NCI-H2196 treated with DMSO at 0.1 percent for 48 hours (cell line): Measurements from ENCODE around the gene ZNF366.

Source experiments
- DNase-seq: peaks from one replicate; lab custom pipeline; 2025; ENCODE audit not compliant: unreplicated experiment; lab: John Stamatoyannopoulos, UW

Gene ZNF366

GRCh38 chr5:72495410-72495809 is 11.8 kb downstream of the ZNF366 start:
- DNase-seq, result no peak

DNA sequence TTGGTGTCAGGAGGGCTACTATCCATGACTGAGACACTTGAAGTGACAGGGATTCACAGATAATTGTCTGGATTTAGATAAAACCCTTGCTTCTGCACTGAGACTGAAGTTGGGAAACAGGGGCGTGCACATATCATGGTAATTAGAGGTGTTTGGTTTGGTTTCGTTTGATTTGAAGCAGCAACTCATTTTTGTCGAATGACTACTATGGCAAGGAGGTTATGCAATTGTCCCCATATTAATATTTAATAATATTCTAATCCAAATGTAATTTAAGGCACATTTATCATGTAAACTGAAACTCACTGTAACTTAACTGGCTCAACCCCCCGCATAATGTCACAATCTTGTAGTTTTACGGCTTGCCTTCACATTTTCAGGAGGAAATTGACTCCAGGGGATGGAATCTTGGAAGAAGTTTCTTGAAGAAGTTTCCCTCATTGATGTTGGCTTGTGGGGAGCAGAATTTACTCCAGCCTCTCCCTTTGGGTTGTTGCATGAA is 12.5 kb downstream of the ZNF366 start:
- no peak for DNase-seq

DNA sequence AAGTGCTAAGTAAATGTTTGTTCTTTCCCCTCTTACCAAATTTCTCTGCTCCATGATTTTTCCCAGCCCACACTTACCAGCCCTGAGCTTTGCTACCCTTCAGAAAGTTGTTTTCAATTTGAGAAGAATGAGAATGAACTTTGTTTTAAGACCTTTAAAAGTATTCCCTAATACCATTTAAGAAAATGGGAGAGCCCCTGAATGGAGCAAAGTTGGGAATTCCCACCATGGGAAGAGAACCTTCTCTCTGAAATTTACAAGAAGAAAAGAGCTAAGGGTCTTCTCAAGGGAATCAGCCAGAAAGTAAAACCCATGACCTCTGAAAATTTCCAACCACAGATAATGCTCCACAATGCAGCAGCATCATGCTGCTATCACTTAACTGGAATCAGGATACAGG is 17.7 kb downstream of the ZNF366 start:
- no peak for DNase-seq

- no peak for DNase-seq
Observed at GRCh38 chr5:72488756-72489155, 18.5 kb downstream of the ZNF366 start.

- no peak for DNase-seq
Observed at GRCh38 chr5:72487177-72487576, 20.0 kb downstream of the ZNF366 start.

GRCh38 chr5:72486371-72486770 is 20.8 kb downstream of the ZNF366 start:
- no peak for DNase-seq

DNA sequence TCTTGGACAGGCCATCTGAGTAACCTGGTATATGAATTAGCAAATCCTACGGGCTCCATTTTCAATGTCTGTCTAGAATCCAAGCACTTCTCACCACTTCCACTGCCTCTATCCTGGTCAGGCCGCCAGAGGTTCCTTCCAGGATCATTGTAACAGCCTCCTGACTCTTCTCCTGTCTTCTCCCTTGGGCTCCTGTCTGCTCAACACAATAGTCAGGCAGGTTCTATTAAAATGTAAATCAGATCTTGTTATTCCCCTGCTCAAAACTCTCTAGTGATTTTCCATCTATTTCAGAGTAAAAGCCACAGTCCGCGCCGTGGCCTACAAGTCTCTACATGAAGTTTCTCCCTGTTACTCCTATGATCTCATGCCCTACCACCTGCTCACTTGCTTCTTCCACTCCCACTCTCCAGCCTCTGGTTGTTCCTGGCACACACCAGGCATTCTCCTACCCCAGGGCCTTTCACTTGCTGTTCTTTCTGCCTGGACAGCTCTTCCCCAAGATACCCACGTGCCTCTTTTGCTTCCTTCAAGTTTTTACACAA is 21.7 kb downstream of the ZNF366 start:
- DNase-seq, result no peak

DNA sequence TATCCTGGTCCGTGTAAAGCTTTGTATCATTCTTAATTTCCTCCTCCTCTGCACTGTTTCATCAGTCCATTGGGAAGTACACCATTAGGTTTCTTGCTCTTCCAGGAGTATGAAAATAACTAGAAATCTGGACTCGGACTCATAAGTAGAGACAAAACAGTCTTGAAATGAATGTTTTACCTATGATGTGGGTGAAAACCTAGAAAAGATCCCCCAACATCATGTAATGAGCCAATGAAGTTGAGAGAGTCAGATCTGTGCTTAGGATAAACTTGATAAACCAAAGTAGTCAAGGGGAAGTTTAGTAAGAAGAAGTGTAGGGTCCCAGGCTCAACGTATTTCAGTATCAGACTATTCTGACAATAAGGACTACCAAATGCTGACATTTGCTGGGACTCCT is 25.2 kb downstream of the ZNF366 start:
- no peak for DNase-seq

DNA sequence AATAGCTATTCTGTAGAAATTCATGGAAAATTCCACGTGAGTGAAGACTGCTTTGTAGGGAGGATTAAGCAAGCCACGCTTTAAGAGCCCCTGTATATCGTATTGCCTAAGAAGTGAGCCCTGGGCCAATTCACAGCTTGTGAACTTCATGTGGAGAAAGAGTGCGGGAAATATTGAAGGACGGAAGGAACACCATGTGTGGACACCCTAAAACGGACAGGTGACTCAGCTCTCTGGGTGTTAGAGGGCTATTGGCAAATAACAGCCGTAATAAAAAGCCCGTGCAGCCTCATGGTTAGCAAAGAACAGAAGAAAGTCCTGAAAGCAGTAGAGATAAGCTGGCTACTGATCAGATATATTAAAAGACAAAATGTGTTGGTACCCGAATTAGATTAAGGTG is 26.4 kb downstream of the ZNF366 start:
- DNase-seq, result no peak

GRCh38 chr5:72479921-72480320 is 27.3 kb downstream of the ZNF366 start:
- DNase-seq, result no peak

- no peak for DNase-seq
Observed at GRCh38 chr5:72478684-72479083, 28.5 kb downstream of the ZNF366 start.

GRCh38 chr5:72478276-72478675 is 28.9 kb downstream of the ZNF366 start:
- no peak for DNase-seq

- DNase-seq, result no peak
Observed at GRCh38 chr5:72477644-72478043, 29.6 kb downstream of the ZNF366 start.

DNA sequence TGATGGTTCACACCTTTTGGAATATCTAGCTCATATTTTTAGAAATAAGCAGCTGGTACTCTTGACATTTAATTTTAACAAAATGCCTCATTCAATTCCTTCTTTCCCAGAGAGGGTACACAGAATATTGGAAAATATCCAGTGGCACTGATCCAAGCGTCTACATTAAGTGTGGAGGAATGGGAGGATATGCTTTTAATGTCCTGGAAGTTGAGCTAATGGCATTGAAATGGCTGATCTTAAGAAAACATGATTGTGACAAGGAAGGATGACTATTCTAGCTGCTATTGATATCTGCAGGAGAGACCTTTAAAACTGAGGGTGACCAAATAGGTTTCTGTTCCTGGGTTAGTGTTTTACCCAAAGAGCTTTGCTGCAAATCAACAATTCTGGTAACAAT is 30.0 kb downstream of the ZNF366 start:
- DNase-seq, result no peak

DNA sequence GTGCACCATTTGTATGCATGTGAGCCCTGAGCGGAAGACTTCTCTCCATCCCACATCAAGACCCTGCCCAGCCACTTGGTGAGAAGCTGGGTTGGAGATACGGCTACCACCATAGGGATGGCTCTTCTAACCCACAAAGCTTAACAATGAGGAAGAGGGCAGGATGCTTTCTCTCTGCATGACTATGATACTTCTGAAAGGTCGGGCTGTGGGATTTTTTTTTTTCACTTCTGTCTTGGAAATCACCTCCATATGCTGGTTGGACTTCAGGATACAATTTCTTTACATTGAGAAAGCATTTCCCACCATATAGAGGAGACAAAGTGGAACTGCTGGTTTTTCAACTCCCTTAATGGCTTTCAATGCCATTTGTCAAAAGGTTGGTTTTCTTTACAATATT is 30.5 kb downstream of the ZNF366 start:
- no peak for DNase-seq

DNA sequence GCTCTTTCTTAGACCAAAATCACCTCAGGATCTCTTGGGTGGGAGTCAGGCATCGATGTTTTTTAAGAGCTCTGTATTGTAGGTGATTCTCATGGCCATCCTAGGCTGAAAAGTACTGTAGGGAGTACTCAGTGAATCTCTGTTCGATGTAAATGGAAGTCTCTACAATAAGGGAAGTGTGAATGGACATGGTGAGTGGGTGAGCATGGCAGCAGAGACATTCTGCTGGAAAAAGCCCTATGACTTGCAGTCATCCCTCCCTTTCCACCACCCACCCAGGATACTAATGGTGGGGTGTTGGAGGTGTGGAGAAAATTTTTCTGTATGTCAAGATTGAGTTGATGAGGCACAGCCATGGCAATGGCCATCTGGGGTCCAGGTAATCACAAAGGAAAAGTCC is 30.9 kb downstream of the ZNF366 start:
- DNase-seq, result no peak

GRCh38 chr5:72474516-72474915 is 32.7 kb downstream of the ZNF366 start:
- no peak for DNase-seq

DNA sequence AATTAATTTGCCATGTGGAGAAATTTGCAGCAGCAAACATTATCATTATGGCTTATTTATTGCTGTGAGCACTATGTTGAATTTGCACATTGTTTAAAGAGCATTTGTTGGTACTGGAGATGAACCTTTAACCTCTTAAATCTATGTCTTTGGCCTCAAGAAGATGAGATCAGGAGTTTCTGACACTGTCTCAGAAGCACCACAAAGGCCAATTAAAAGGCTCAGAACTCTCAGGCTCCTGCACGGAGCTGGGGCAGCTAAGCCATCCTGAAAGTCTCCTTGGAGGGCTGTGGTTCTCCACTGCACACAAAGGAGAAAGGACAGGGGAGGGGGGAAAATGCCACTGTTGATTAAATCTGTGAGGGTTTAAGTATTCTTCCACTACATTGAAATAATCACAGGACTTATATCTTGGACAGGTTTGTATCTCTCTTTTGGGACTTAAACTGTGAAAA is 33.1 kb downstream of the ZNF366 start:
- DNase-seq, result no peak

DNA sequence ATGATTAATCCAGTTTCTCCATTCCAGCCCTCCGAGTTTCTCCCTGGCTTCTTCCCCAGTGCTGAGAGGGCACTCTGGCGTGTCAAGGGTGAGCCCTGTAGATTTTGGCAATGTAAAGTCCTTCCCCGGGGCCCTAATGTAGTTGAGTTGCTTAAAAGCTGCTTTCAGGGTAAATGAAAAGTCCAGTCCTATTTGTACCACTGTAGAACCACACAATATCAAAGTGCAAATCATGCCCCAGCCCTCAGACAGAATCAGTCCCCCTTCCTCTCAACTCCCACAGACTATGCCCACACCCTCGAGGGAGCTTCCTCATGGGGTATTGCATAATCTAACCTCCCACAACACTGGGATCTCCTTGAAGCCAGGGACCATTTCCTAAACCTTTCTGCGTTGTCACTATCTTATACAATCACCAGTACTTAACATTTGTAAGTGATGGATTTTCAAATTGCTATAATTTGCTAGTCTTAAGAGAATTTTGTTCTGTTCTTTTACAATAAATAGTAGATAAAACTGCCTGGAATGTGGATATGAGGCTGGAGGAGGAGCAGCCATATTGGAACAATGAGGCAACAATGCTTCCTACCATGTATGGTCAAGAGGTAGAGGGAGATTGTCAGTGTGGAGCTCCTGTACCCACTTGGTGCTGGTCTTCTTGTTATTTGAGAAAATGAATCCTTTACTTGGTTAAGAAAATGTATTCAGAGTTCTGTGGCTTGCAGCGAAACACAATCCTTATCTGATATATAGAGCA is 34.4 kb downstream of the ZNF366 start:
- DNase-seq, result no peak

DNA sequence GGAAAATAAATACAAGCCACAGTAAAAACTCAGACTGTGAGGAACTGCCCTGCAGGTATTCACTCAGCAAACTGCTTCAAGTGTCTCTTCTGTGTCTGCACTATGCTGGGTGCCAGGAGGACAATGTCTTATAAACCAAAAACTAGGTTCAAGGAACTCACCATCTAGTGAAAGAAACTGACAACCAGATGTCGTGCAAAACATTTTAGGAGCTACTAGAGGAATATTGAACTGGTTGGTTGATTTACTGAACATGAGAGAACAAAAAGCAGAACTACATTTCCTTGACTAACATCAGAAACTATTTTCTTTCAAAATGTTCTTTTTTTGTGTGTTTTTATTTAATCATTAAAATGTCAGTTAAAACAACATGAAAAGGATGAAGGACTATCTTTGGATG is 35.2 kb downstream of the ZNF366 start:
- no peak for DNase-seq

- DNase-seq, result no peak
Observed at GRCh38 chr5:72470826-72471225, 36.4 kb downstream of the ZNF366 start.

GRCh38 chr5:72468606-72469005 is 38.6 kb downstream of the ZNF366 start:
- no peak for DNase-seq

- no peak for DNase-seq
Observed at GRCh38 chr5:72468024-72468423, 39.2 kb downstream of the ZNF366 start.
